ENCODE results near the gene GALNT1. TPM values are rescaled to one million over a fixed set of nuclear protein-coding genes. Genes with fewer than 3 reads are reported as not detected.
"Not testable (repeated sequence)": the region's sequence is repeated elsewhere in the genome, so short reads cannot be mapped to it uniquely, and the experiment has no call there.

The GALNT1 gene
- total RNA-seq (10 to 100 TPM; 53.3 to 65.3 TPM), polyA plus RNA-seq (10 to 100 TPM; 18.1 to 21.4 TPM)
- long read RNA-seq, donor 1, partial matches to known transcripts: 8 of 18 reads
- long read RNA-seq, donor 1, other reads (novel, unspliced or antisense): 10 of 18 reads
- long read RNA-seq, donor 2, partial matches to known transcripts: 3 of 24 reads
- long read RNA-seq, donor 2, other reads (novel, unspliced or antisense): 20 of 24 reads

DNA sequence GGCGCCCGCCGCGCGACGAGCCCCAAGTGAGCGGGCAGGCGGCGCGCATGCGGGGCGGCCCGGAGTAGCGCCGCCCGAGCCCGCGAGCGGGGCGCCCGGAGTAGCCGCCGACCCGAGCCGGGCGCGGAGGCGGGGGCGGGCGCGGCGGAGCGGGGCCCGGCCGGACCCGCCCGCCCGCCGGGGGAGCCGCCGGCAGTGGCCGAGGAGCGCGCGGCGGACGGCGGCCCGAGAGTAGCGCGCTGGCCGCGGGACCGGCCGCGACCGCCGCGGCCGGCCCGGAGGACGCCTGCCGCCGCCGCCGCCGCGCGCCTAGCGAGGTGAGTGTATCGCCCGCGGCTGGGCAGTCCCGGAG is at the start of gene GALNT1:
Gene GALNT1, plus strand, starts transcription at position 195 of the 352 bp plus-strand sequence. CDS start 72,923 bp downstream, outside the sequence.
- Histone ChIP-seq H3K36me3 (ENCODE audit: control insufficient read depth in 1 of 2, insufficient read depth in 2 of 2, low read length in 1 of 2) (no peaks in the 10 kb centered on the region), H3K27me3 (ENCODE audit: control insufficient read depth in 1 of 2, insufficient read depth in 2 of 2, low read length in 1 of 2) (no peaks in the 10 kb centered on the region), H3K4me1 (ENCODE audit: control insufficient read depth in 1 of 2, insufficient read depth in 2 of 2, low read length in 2 of 2) (no peaks in the 10 kb centered on the region), H3K9me3 (ENCODE audit: control insufficient read depth, low read length) (no peaks in the 10 kb centered on the region), H3K27ac (ENCODE audit: low read depth in 1 of 2, low read length in 2 of 2) (peak within 1 kb of the TSS; percentile 87 to 99), H3K4me3 (ENCODE audit: low read length in 2 of 2) (peak within 1 kb of the TSS; percentile 96 to 99)
- intact Hi-C loops (cut with DNase I): loop anchor here in 1 of 2 donors (1.0 to 5.0 kb wide), 2 partner anchors 84 to 174 kb away; partner anchors contain the start of gene INO80C
- peak; percentile 53 for ATAC-seq (ENCODE audit: low FRiP score)
- WGBS, 2 donors: 0% methylated on average over 1 to 56 of the region's 74 CpGs
- DNase-seq: no peak

DNA sequence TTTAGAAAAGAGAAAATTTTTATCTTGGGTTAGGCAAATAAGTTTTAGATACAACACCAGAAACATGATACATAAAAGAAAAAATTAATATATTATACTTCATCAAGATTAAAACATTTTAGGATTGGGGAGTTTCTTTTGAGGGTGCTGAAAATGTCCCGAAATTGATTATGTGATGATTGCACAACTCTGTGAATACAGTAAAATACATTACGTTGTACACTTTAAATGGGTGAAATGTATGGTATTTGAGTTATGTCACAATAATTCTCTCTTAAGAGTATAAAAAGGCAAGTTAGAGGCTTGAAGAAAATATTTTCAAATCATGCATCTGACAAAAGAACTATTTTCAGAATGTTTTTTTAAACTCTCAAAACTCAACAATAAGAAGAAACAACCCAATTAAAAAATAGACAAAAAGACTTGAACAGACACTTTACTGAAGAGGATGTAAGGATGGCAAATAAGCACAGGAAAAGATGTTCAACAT is 47.6 kb upstream of the GALNT1 start:
- Histone ChIP-seq H3K4me1 (ENCODE audit: control insufficient read depth in 1 of 2, insufficient read depth in 2 of 2, low read length in 2 of 2) (no peaks in the 10 kb centered on the region), H3K36me3 (ENCODE audit: control insufficient read depth in 1 of 2, insufficient read depth in 2 of 2, low read length in 1 of 2) (no peaks in the 10 kb centered on the region), H3K27me3 (ENCODE audit: control insufficient read depth in 1 of 2, insufficient read depth in 2 of 2, low read length in 1 of 2) (no peaks in the 10 kb centered on the region), H3K27ac (ENCODE audit: low read depth in 1 of 2, low read length in 2 of 2) (no peak overlapping the region), H3K4me3 (ENCODE audit: low read length in 2 of 2) (no peak overlapping the region), H3K9me3 (ENCODE audit: control insufficient read depth, low read length) (peaks cover 3% of the 10 kb centered on the region)
- no peak for ATAC-seq (ENCODE audit: low FRiP score)
- DNase-seq: no peak
- 21 to 31% methylated on average over 2 of the region's 2 CpGs for WGBS, 2 donors
- intact Hi-C loops (cut with DNase I): no loop called here

DNA sequence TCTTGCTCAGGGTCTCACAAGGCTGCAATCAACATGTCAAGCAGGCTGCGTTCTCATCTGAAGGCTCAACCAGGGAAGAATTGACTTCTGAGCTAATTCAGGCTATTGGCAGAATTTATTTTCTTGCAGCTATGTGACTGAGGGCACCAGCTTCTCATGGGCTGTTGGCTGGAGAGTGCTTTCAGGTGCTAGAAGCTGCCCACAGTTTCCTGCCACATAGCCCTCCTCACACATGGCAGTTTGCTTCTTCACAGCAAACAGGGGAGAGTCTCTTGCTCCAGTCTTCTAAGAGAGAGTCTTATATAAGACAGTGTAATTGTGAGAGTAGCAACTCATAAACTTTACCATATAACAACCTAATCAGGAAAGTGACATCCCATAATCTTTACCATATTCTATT is 46.2 kb upstream of the GALNT1 start:
- 87 to 91% methylated on average over 1 of the region's 1 CpG for WGBS, 2 donors
- Histone ChIP-seq H3K27me3 (ENCODE audit: control insufficient read depth in 1 of 2, insufficient read depth in 2 of 2, low read length in 1 of 2) (no peaks in the 10 kb centered on the region), H3K9me3 (ENCODE audit: control insufficient read depth, low read length) (peaks cover 3% of the 10 kb centered on the region), H3K27ac (ENCODE audit: low read depth in 1 of 2, low read length in 2 of 2) (no peak overlapping the region), H3K36me3 (ENCODE audit: control insufficient read depth in 1 of 2, insufficient read depth in 2 of 2, low read length in 1 of 2) (no peaks in the 10 kb centered on the region), H3K4me3 (ENCODE audit: low read length in 2 of 2) (no peak overlapping the region), H3K4me1 (ENCODE audit: control insufficient read depth in 1 of 2, insufficient read depth in 2 of 2, low read length in 2 of 2) (no peaks in the 10 kb centered on the region)
- ATAC-seq (ENCODE audit: low FRiP score) (no peak), DNase-seq (no peak)
- intact Hi-C loops (cut with DNase I): no loop called here

DNA sequence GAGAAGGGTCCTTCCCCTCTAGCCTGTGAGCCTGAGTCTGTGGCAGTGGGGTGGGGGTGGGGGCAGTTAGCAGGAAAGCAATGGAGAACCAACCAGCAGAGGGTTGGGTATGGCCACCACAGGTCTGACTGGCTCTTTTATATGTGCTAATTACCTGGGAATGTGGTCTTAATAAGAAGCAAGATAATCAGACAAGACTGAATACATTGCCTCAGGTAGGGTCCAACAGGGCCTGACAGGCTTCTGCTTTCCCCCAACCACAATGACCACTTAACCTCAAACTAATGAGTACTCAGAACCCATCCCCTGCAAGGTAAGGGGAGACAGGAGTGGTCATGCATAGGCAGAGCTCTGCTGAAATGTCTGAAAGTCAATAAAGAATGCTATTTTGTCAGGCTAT is 39.2 kb upstream of the GALNT1 start:
- H3K27me3 ChIP-seq (ENCODE audit: control insufficient read depth in 1 of 2, insufficient read depth in 2 of 2, low read length in 1 of 2): no peaks in the 10 kb centered on the region
- H3K9me3 ChIP-seq (ENCODE audit: control insufficient read depth, low read length): no peaks in the 10 kb centered on the region
- ATAC-seq (ENCODE audit: low FRiP score): no peak
- no peaks in the 10 kb centered on the region for H3K4me1 ChIP-seq (ENCODE audit: control insufficient read depth in 1 of 2, insufficient read depth in 2 of 2, low read length in 2 of 2)
- no peak overlapping the region for H3K4me3 ChIP-seq (ENCODE audit: low read length in 2 of 2)
- intact Hi-C loops (cut with DNase I): no loop called here
- H3K27ac ChIP-seq (ENCODE audit: low read depth in 1 of 2, low read length in 2 of 2): no peak overlapping the region
- no peaks in the 10 kb centered on the region for H3K36me3 ChIP-seq (ENCODE audit: control insufficient read depth in 1 of 2, insufficient read depth in 2 of 2, low read length in 1 of 2)
- DNase-seq: no peak

DNA sequence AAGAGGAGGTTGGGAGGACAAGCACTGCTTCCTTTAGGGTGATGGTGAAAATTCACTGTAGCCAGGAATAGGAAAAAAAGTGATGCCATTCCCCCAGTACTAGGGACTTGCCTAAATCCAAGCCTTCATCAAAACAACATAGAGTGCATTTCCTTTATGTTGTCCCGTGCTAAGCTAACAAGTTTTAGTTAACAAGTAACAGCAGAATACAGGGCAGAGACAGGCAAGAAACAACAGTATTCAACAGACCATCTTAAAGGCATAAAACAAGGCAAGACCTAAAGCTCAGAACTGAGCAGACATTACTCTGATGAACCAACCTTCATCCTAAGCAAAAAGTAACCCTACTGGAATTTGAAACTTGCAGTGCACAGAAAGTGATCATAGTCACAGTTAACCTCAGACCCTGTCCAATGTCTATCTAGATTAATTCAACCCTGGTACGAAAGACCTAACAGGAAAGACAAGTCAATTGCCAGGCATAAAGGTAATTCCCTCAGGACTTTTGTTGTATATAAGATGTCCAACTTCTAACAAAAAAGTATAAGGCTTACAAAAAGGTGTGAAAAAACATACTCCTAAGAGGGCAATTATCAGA is 34.4 kb upstream of the GALNT1 start:
- 85 to 89% methylated on average over 2 of the region's 2 CpGs for WGBS, 2 donors
- ATAC-seq (ENCODE audit: low FRiP score) (no peak), DNase-seq (no peak)
- H3K27ac ChIP-seq (ENCODE audit: low read depth in 1 of 2, low read length in 2 of 2): no peak overlapping the region
- H3K9me3 ChIP-seq (ENCODE audit: control insufficient read depth, low read length): no peaks in the 10 kb centered on the region
- no peaks in the 10 kb centered on the region for H3K36me3 ChIP-seq (ENCODE audit: control insufficient read depth in 1 of 2, insufficient read depth in 2 of 2, low read length in 1 of 2)
- H3K4me1 ChIP-seq (ENCODE audit: control insufficient read depth in 1 of 2, insufficient read depth in 2 of 2, low read length in 2 of 2): no peaks in the 10 kb centered on the region
- no peaks in the 10 kb centered on the region for H3K27me3 ChIP-seq (ENCODE audit: control insufficient read depth in 1 of 2, insufficient read depth in 2 of 2, low read length in 1 of 2)
- intact Hi-C loops (cut with DNase I): no loop called here
- H3K4me3 ChIP-seq (ENCODE audit: low read length in 2 of 2): no peak overlapping the region

DNA sequence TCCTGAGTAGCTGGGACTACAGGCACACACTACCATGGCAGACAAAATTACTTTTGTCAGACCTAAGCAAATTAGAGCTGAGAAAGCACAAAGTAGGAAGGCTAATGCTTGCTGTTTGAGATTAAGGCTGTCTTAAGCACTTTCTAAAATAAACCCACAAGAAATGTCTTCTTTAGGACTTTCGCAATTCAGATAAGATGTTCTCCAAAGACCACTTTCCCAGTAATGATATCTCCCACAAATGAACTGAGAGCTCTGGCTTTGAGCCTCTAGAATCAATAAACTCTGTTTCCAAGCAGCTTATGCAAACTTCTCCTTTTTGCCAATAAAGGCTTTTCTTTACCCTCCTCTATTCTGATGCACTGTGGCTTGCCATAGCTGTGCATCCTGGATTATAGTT is 32.0 kb upstream of the GALNT1 start:
- H3K4me1 ChIP-seq (ENCODE audit: control insufficient read depth in 1 of 2, insufficient read depth in 2 of 2, low read length in 2 of 2): no peaks in the 10 kb centered on the region
- no peaks in the 10 kb centered on the region for H3K9me3 ChIP-seq (ENCODE audit: control insufficient read depth, low read length)
- DNase-seq (no peak), ATAC-seq (ENCODE audit: low FRiP score) (peak; percentile 65)
- WGBS, 2 donors: 20 to 26% methylated on average over 1 of the region's 1 CpG
- no peaks in the 10 kb centered on the region for H3K36me3 ChIP-seq (ENCODE audit: control insufficient read depth in 1 of 2, insufficient read depth in 2 of 2, low read length in 1 of 2)
- intact Hi-C loops (cut with DNase I): no loop called here
- H3K27me3 ChIP-seq (ENCODE audit: control insufficient read depth in 1 of 2, insufficient read depth in 2 of 2, low read length in 1 of 2): no peaks in the 10 kb centered on the region
- no peak overlapping the region for H3K4me3 ChIP-seq (ENCODE audit: low read length in 2 of 2)
- no peak overlapping the region for H3K27ac ChIP-seq (ENCODE audit: low read depth in 1 of 2, low read length in 2 of 2)

DNA sequence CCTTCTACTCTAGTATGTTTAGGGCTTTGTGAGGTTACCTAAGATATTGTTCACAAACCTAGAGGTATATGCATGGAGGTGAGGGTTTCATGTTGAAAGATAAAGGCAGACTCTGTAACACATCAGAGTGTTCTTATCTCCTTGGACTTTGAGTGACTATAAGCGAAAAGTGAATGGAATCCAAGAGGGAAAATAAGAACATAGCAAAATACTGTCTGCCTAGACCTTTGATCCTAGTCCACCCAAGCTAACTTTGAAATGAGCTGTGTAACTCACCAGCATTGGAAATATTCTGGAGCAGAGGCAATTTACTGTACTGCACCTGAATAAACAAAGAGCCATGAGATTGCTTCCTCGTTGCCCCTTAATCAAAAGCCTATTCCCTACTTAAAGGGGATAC is 28.2 kb upstream of the GALNT1 start:
- intact Hi-C loops (cut with DNase I): no loop called here
- Histone ChIP-seq H3K27ac (ENCODE audit: low read depth in 1 of 2, low read length in 2 of 2) (no peak overlapping the region), H3K9me3 (ENCODE audit: control insufficient read depth, low read length) (no peaks in the 10 kb centered on the region), H3K4me3 (ENCODE audit: low read length in 2 of 2) (no peak overlapping the region), H3K4me1 (ENCODE audit: control insufficient read depth in 1 of 2, insufficient read depth in 2 of 2, low read length in 2 of 2) (no peaks in the 10 kb centered on the region), H3K27me3 (ENCODE audit: control insufficient read depth in 1 of 2, insufficient read depth in 2 of 2, low read length in 1 of 2) (no peaks in the 10 kb centered on the region), H3K36me3 (ENCODE audit: control insufficient read depth in 1 of 2, insufficient read depth in 2 of 2, low read length in 1 of 2) (no peaks in the 10 kb centered on the region)
- 59 to 61% methylated on average over 2 of the region's 2 CpGs for WGBS, 2 donors
- no peak for DNase-seq
- ATAC-seq (ENCODE audit: low FRiP score): no peak

DNA sequence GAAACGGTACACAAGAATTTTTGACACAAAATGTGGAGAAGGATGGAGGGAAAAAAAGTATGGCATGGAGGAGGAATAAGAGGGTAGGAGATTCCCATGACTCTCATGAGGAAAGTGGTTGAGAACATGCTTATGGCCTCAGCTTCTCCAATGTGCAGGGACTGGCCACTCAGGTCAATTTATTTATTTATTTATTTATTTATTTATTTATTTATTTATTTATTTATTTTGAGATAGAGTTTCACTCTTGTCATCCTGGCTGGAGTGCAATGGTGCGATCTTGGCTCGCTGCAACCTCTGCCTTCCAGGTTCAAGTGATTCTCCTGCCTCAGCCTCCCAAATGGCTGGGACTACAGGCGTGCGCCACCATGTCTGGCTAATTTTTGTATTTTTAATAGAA is 26.0 kb upstream of the GALNT1 start:
- ATAC-seq (ENCODE audit: low FRiP score); intact Hi-C loops (cut with DNase I); H3K4me3 ChIP-seq (ENCODE audit: low read length in 2 of 2); DNase-seq; H3K9me3 ChIP-seq (ENCODE audit: control insufficient read depth, low read length); H3K4me1 ChIP-seq (ENCODE audit: control insufficient read depth in 1 of 2, insufficient read depth in 2 of 2, low read length in 2 of 2); H3K27ac ChIP-seq (ENCODE audit: low read depth in 1 of 2, low read length in 2 of 2); H3K36me3 ChIP-seq (ENCODE audit: control insufficient read depth in 1 of 2, insufficient read depth in 2 of 2, low read length in 1 of 2); H3K27me3 ChIP-seq (ENCODE audit: control insufficient read depth in 1 of 2, insufficient read depth in 2 of 2, low read length in 1 of 2): not testable (repeated sequence)
- WGBS, 2 donors: 96 to 97% methylated on average over 5 of the region's 5 CpGs

DNA sequence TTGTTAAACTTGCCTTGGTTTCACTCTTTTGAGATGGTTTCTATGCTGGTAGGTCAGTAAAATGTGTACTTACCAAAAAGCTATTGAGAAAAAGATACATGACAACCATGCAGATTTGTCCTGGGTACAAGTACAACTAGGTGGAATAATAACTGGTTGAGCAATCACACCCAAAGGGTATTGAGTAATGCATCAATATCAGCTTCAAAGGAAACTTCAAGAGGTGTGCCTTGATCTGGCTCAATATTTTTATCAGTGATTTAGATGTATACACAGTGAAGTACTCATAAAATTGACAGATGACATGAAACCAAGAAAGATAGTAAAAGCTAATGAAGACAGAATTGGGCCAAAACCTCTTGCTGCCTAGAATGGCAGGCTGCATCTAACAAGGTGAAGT is 21.7 kb upstream of the GALNT1 start:
- intact Hi-C loops (cut with DNase I): no loop called here
- H3K4me1 ChIP-seq (ENCODE audit: control insufficient read depth in 1 of 2, insufficient read depth in 2 of 2, low read length in 2 of 2): no peaks in the 10 kb centered on the region
- ATAC-seq (ENCODE audit: low FRiP score) (no peak), DNase-seq (no peak)
- H3K27ac ChIP-seq (ENCODE audit: low read depth in 1 of 2, low read length in 2 of 2): no peak overlapping the region
- no peaks in the 10 kb centered on the region for H3K36me3 ChIP-seq (ENCODE audit: control insufficient read depth in 1 of 2, insufficient read depth in 2 of 2, low read length in 1 of 2)
- H3K4me3 ChIP-seq (ENCODE audit: low read length in 2 of 2): no peak overlapping the region
- no peaks in the 10 kb centered on the region for H3K27me3 ChIP-seq (ENCODE audit: control insufficient read depth in 1 of 2, insufficient read depth in 2 of 2, low read length in 1 of 2)
- no peaks in the 10 kb centered on the region for H3K9me3 ChIP-seq (ENCODE audit: control insufficient read depth, low read length)

Data from aorta (tissue), 5 donors.